HEK293T (cell line): Measurements from ENCODE around the gene ZFPL1.
"Not testable (repeated sequence)": the region's sequence is repeated elsewhere in the genome, so short reads cannot be mapped to it uniquely, and the experiment has no call there.

ENCODE experiments used
- CTCF ChIA-PET: fragments of 350-600 bp; formaldehyde crosslinking; extraction: SDS; loops from one replicate; lab custom pipeline; 2021; ENCODE audit warnings: antibody characterized with exemption, inconsistent platforms; lab: Yijun Ruan, JAX
- POLR2A ChIA-PET: fragments of 350-600 bp; formaldehyde crosslinking; extraction: SDS; loops from one replicate; lab custom pipeline; 2020; ENCODE audit warnings: antibody characterized with exemption, inconsistent platforms; lab: Yijun Ruan, JAX
- DNase-seq: peaks from one replicate; pipeline ENCODE4 v3.0.0; 2012; ENCODE audit warnings: mixed read lengths; ENCODE audit errors: extremely low spot score
- ARNT ChIP-seq: fragments of 450-650 bp; IDR thresholded peaks from 2 replicates; pipeline ENCODE4 v1.6.1; 2017; ENCODE audit warnings: mild to moderate bottlenecking
- BHLHE40 ChIP-seq: fragments of 450-650 bp; IDR thresholded peaks from 2 replicates; pipeline ENCODE4 v1.6.1; 2016; ENCODE audit warnings: mild to moderate bottlenecking, moderate library complexity, borderline replicate concordance
- CTBP1 ChIP-seq: fragments of 450-650 bp; IDR thresholded peaks from 2 replicates; pipeline ENCODE4 v1.6.1; 2016; ENCODE audit warnings: borderline replicate concordance
- ELF4 ChIP-seq: fragments of 450-650 bp; IDR thresholded peaks from 2 replicates; pipeline ENCODE4 v1.6.1; 2017; ENCODE audit warnings: antibody characterized with exemption
- FOXA1 ChIP-seq: fragments of 450-650 bp; IDR thresholded peaks from 2 replicates; pipeline ENCODE4 v1.6.1; 2016; ENCODE audit warnings: mild to moderate bottlenecking
- FOXK2 ChIP-seq: fragments of 450-650 bp; IDR thresholded peaks from 2 replicates; pipeline ENCODE4 v1.6.1; 2016; ENCODE audit warnings: mild to moderate bottlenecking
- FOXM1 ChIP-seq: fragments of 450-650 bp; IDR thresholded peaks from 2 replicates; pipeline ENCODE4 v1.6.1; 2017; ENCODE audit warnings: mild to moderate bottlenecking, borderline replicate concordance
- HDGF ChIP-seq: fragments of 450-650 bp; IDR thresholded peaks from 2 replicates; pipeline ENCODE4 v1.6.1; 2017; ENCODE audit warnings: antibody characterized with exemption, borderline replicate concordance
- L3MBTL2 ChIP-seq: fragments of 450-650 bp; conservative IDR thresholded peaks from 2 replicates; pipeline ENCODE4 v1.6.1; 2016; ENCODE audit warnings: mild to moderate bottlenecking
- LEF1 ChIP-seq: fragments of 450-650 bp; IDR thresholded peaks from 2 replicates; pipeline ENCODE4 v1.6.1; 2017; ENCODE audit warnings: mild to moderate bottlenecking, borderline replicate concordance
- NFRKB ChIP-seq: fragments of 450-650 bp; IDR thresholded peaks from 2 replicates; pipeline ENCODE4 v1.6.1; 2016; ENCODE audit warnings: mild to moderate bottlenecking, moderate library complexity
- PKNOX1 ChIP-seq: fragments of 450-650 bp; IDR thresholded peaks from 2 replicates; pipeline ENCODE4 v1.6.1; 2016
- SP1 ChIP-seq: fragments of 450-650 bp; IDR thresholded peaks from 2 replicates; pipeline ENCODE4 v1.6.1; 2017
- SUZ12 ChIP-seq: fragments of 450-650 bp; IDR thresholded peaks from 2 replicates; pipeline ENCODE4 v1.6.1; 2016; ENCODE audit warnings: mild to moderate bottlenecking
- TARDBP ChIP-seq: fragments of 450-650 bp; IDR thresholded peaks from 2 replicates; pipeline ENCODE4 v1.6.1; 2016
- ZNF384 ChIP-seq: fragments of 450-650 bp; IDR thresholded peaks from 2 replicates; pipeline ENCODE4 v1.6.1; 2016

ZFPL1 gene

GRCh38 chr11:65117206-65118096 lies 33.4 kb downstream of the ZFPL1 start, which contains the start of gene ZNHIT2:
ZNHIT2 (minus strand) TSS chr11:65117701; CDS start chr11:65117653, 48 bp downstream.
- CTCF ChIA-PET, result interaction anchor here (0.6 to 1.1 kb wide), 4 partner anchors 34 to 229 kb away, joined by 3 to 8 read pairs (median 4); partner anchors contain the start of gene CDCA5
- DNase-seq, result peak; percentile 92
- TF ChIP-seq SP1 (no peak), ELF4 (peak; percentile 43)
- POLR2A ChIA-PET, result interaction anchor here (0.9 to 2.5 kb wide), 12 partner anchors 11 to 315 kb away, joined by 3 to 13 read pairs (median 3); partner anchors contain the start of genes CAPN1, POLA2, SAC3D1 and SYVN1

DNA sequence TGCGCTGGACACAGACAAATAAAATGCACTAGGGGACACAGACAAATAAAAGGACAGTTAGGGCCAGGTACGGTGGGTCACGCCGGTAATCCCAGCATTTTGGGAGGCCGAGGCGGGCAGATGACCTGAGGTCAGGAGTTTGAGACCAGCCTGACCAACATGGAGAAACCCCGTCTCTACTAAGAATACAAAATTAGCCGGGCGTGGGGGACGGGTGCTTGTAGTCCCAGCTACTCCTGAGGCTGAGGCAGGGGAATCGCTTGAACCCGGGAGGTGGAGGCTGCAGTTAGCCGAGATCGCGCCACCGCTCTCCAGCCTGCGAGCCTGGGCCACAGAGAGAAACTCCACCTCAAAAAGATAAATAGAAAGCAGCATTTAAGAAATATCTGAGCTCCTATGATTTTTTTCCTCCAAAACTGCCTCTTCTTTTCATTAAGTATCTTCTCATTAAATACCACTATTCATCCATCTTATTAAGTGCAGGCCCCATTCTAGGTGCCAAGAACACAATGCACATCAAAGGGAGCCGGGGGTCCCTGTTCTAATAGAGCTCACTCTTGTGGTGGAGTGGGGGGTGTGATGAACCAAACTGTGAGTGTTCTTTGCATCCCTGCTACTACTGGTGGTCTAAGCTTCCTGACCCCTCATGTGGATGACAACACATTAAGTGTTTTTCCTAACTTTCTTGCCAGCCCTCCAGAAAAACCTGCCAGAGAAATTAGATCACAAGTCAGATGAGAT lies 34.2 kb downstream of the ZFPL1 start:
- POLR2A ChIA-PET, result interaction anchor here (0.9 to 2.5 kb wide), 8 partner anchors 10 to 316 kb away, joined by 3 to 13 read pairs (median 4); partner anchors contain the start of genes CAPN1 and SYVN1
- DNase-seq, result no peak
- CTCF ChIA-PET, result interaction anchor here (0.5 to 0.7 kb wide), 2 partner anchors 12 to 42 kb away, joined by 3 read pairs; no protein-coding TSS in a partner anchor
- TF ChIP-seq HDGF, result no peak
- TF ChIP-seq TARDBP, result no peak
- no peak for TF ChIP-seq ELF4
- TF ChIP-seq FOXM1, result no peak
- no peak for TF ChIP-seq CTBP1
- no peak for TF ChIP-seq LEF1
- TF ChIP-seq ARNT, result no peak
- TF ChIP-seq FOXK2, result no peak
- TF ChIP-seq FOXA1, result no peak
- TF ChIP-seq NFRKB, result no peak
- TF ChIP-seq SP1, result no peak
- TF ChIP-seq L3MBTL2, result no peak
- no peak for TF ChIP-seq PKNOX1
- no peak for TF ChIP-seq BHLHE40
- TF ChIP-seq ZNF384, result no peak
- no peak for TF ChIP-seq SUZ12

DNA sequence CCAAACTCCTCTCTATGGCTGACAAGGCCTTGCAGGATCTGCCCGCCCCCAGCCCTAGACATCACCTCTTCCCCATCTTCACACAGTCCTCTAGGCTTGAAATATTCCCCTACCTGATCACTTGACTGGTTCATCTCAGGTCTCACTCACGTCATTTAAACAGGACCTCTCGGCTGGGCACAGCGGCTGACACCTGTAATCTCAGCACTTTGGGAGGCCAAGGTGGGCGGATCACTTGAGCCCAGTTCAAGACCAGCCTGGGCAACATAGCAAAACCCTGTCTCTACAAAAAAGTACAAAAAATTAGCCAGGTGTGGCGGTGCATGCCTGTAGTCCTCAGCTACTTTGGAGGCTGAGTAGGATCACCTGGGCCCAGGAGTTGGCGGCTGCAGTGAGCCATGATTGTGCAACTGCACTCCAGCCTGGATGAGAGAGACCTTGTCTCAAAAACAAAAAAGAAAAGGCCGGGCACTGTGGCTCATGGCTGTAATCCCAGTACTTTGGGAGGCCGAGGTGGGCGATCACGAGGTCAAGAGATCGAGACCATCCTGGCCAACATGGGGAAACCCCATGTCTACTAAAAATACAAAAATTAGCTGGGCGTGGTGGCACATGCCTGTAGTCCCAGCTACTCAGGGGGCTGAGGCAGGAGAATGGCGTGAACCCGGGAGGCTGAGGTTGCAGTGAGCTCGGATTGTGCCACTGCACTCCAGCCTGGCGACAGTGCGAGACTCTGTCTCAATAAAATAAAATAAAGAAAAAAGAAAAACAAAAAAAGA lies 35.1 kb downstream of the ZFPL1 start:
- not testable (repeated sequence) for DNase-seq
- ChIA-PET POLR2A (interaction anchor here (1.0 to 2.5 kb wide), 2 partner anchors 16 to 238 kb away, joined by 3 to 13 read pairs; partner anchors contain the start of gene SYVN1), CTCF (interaction anchor here (0.5 to 0.7 kb wide), 2 partner anchors 13 to 43 kb away, joined by 3 read pairs; no protein-coding TSS in a partner anchor)

DNA sequence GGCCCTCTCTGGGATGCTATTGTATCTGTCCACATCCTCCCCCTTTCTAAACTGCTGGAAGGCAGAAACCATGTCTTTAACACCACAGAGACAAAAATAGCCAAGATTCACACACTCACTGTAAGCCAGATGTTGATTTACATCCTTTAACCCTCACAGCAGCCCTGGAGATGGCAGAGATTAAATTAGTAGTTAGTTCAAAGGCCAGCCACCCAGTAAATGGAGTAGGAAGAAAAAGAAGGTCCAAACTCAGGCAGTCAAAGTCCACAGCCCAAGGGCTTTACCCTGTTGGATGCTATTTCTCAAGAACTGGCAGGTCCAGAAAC lies 35.6 kb downstream of the ZFPL1 start:
- no peak for DNase-seq
- no peak for TF ChIP-seq ZNF384
- TF ChIP-seq NFRKB, result no peak
- no peak for TF ChIP-seq BHLHE40
- TF ChIP-seq ARNT, result no peak
- TF ChIP-seq L3MBTL2, result no peak
- TF ChIP-seq TARDBP, result no peak
- TF ChIP-seq HDGF, result no peak
- TF ChIP-seq PKNOX1, result no peak
- no peak for TF ChIP-seq FOXA1
- TF ChIP-seq SP1, result no peak
- TF ChIP-seq SUZ12, result no peak
- TF ChIP-seq CTBP1, result no peak
- no peak for TF ChIP-seq FOXM1
- POLR2A ChIA-PET, result interaction anchor here (1.0 to 3.7 kb wide), 2 partner anchors 15 to 239 kb away, joined by 3 to 56 read pairs; partner anchors contain the start of gene SYVN1
- CTCF ChIA-PET, result no interaction called here

DNA sequence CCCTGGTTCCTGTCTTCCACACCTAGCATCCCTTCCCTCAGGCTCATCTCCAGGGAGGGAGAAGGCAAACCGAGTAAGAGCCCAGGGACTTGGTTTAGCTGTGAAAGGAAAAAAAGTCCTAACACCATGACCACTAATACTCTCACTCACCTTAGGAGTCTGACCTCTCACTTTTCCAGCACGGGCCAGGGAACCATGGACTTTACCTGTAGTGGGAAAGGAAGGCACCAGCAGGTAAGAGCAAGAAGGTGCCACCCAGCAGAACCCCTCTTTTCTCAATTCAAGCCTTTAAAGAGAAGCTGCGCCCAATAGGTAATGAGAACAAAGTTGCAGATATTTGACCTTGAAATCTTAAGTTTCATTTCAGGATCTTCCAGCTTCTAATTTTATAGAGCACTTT lies 36.8 kb downstream of the ZFPL1 start:
- CTCF ChIA-PET, result no interaction called here
- POLR2A ChIA-PET, result interaction anchor here (1.6 to 3.7 kb wide), 3 partner anchors 11 to 106 kb away, joined by 8 to 56 read pairs (median 13); partner anchors contain the start of genes ARL2 and SYVN1
- no peak for TF ChIP-seq CTBP1
- no peak for DNase-seq

GRCh38 chr11:65121447-65121864 lies 37.4 kb downstream of the ZFPL1 start:
- no peak for TF ChIP-seq ZNF384
- TF ChIP-seq ELF4, result no peak
- no peak for TF ChIP-seq L3MBTL2
- TF ChIP-seq SUZ12, result no peak
- TF ChIP-seq FOXK2, result no peak
- TF ChIP-seq CTBP1, result no peak
- TF ChIP-seq LEF1, result no peak
- no peak for TF ChIP-seq FOXM1
- no peak for TF ChIP-seq PKNOX1
- TF ChIP-seq BHLHE40, result no peak
- TF ChIP-seq NFRKB, result no peak
- no peak for TF ChIP-seq FOXA1
- TF ChIP-seq HDGF, result no peak
- ChIA-PET POLR2A (interaction anchor here (0.8 to 3.7 kb wide), 24 partner anchors 8 to 249 kb away, joined by 3 to 56 read pairs (median 4); partner anchors contain the start of genes ARL2, CAPN1, CDCA5 and DPF2), CTCF (no interaction called here)
- no peak for DNase-seq
